Measurements from ENCODE around the gene DNAJB6.
A peak's percentile ranks its signal among the peaks of the same experiment; 100 is the strongest.

The DNAJB6 gene

DNA sequence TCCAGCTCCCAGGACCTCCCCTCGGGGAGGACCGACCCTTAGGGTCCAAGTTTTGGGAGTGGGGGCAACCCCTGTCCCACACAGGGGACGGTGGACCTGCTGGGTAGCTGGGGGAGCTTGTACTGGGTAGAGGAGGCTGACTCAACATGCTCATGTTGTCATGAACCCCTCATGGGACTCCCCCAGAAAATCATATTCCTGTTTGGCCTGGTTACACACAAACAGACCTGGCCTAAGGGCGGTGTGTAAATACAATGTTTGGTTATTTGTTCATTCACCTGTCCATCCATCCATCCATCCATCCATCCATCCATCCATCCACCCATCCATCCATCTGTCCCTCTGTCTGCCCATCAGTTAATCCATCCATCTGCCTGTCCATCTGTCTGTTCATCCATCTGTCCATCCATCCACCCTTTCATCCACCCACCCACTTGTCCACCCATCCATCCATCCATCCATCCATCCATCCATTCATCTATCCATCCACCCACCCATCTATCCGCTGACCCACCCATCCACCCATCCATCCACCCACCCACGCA lies 92.9 kb downstream of the DNAJB6 start:
- no peak for DNase-seq

DNA sequence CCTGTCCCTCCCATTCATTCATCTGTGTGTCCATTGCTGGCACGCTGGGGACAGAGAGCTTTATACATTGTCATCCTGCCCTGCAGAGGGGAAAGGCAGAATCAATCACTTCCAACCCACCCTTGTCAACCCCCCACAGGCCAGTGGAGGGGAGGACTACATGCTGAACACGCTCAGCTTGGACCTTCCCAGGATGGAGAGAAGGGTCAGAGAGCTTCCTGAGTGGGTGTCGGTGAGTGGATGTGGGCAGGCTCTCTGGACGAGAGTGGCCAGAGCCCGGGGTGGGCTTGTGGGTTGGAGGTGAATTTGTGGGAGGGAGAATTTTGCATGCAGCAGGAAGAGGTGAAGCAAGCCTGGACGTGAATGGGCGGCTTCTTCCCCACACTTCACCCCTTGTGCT lies 93.9 kb downstream of the DNAJB6 start:
- DNase-seq = no peak

DNA sequence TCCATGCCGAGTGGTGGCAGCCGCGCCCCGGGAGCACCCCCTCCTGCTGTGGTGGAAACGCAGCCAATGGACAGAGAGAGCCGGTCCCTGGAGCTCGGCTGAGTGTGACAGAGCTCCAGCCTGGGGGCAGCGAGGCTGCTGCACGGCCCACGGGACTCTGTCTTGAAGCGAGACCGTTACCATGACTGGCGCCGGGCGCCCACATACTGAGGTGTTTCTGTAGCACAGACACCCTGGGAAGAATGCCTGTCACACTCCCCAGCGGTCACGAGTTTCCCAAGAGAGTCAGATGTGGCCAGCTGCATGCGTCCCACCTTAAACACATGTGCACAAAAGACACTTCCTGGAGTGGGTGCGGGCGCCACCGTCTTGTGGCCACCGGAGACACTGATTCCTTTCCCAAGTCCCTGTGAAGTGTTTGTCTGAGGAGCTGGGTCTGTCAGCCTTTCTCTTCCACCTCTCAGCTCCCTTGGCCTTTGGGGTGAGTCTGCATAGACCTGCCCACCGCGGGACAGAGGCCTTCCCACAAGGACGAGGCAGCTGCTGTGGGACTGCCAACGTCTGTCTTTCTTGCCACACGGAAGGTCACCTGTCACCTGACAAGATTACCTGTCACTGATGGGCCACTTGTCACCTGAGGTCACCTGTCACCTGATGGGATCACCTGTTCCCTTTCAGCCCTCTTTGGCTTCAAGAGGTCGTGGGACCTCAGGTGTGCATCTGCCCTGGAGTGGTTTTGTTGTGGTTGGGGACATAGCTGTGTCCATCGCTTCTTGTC lies 94.6 kb downstream of the DNAJB6 start:
- no peak for DNase-seq

DNA sequence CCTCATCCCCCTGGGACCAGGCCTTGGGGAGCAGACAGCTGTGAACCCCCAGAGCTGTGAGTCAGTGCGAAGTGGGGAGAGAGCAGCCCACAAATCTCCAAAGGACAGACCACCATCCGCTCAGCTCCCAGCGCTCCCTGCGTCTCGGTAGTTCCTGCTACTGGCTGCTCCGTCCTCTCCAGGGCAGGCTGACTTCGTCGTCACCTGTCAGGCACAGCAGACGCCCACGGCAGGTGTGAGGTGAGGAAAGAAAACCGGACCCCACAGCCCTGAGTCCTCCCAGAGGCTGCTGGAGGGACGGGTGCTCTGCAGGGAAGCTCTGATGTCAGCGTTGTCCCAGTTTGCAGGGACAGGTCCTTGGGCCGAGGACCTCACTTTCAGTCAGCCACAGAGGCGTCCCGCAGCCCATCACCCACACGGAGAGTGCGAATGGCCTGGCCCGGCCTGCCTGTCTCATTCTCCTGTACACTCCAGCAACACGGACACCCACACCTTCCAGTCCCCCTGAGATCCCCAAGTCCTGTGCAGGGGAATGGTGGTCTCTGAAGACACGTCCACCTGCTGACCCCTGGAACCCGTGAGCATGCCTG lies 95.2 kb downstream of the DNAJB6 start:
- no peak for DNase-seq

DNA sequence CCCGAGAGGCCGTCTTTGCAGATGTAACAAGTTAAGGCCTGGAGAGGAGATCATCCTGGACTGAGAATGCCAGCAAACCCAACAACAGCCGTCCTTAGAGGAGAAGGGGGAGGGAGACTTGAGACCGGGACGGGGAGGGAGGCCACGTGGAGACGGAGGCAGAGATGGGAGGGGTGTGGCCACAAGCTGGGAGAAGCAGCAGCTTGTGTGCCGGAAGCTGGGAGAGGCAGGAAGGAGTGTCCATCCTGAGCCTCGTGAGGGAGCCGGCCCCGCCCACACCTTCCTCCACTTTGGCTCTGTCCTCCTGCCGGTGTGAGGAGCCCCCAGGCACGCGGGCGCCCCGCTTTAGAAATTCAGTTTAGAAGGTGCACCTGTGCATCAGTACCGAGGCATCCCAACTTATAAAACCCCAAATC lies 95.7 kb downstream of the DNAJB6 start:
- peak; percentile 38 for DNase-seq

DNA sequence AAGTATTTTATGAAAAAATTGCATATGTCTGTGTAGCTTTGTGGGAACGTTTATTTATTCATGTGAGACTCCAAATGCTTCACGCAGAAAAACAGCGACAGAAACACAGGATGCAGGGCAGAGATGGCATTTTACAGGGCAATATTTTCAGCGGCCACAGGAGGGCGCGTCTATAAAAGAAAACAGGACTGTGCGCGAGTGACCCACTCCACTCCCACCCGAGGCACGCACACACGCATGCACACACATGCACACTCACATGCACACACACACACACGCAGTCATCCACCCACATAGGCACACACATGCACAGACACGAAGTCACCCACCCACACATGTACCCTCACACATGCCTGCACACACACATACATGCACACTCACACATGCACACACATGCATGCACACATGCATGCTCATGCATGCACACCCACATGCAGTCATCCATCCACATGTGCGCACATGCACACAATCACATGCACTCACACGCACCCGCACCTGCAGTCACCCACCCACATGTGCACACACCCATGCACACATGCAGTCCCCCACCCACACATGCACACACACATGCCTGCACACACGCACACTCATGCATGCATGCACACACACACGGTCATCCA lies 96.3 kb downstream of the DNAJB6 start:
- peak; percentile 24 for DNase-seq

DNA sequence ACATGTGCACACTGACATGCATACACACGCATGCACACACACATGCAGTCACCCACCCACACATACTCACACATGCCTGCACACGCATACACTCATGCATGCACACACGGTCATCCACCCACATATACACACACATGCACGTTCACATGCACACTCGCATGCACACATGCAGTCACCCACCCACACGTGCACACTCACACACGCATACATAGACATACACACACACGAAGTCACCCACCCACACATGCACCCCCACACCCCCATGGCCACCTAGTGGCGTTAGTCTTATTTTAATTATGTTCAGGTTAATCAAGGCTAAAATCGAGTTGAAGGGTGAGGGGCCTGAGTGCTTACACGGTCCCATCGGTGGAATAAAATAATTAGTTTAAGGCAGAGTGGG lies 96.8 kb downstream of the DNAJB6 start:
- no peak for DNase-seq

DNA sequence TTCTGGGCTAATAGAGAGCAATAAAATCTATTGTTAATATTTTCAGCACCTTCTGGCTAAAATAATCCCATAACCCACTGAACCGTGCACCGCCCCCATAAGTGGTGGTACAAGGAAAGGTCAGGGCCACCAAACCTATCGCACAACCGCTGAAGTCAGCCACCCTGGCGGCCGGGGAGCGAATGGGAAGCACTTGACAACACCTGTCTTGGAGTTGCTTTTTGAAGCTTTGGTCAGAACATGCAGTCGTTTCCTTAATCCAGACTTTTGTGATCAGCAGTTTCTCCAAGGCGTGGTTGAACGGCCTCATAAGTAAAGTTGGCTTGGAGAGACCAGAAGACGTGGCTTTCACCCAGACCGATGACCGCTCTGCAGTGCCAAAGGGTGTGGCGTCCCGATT lies 97.4 kb downstream of the DNAJB6 start:
- DNase-seq = no peak

DNA sequence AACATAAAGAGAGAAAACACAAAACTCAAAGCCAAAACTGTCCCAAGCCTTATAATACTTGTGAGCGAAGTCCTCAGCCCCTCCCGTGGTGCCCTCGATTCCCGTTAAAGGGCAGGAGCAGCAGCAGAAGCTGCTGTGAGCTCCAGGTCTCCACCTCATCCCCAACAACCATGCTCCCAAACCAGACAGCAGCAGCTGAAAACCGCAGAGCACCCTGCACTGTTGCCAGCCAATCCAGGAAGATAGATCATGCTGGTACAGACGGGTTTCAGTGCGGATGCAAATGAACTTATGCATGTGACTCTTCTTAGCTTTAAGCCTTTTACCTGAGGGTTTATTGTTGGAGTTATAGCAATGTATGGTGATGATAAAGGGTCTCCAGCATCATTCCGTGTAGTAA lies 97.9 kb downstream of the DNAJB6 start:
- no peak for DNase-seq

DNA sequence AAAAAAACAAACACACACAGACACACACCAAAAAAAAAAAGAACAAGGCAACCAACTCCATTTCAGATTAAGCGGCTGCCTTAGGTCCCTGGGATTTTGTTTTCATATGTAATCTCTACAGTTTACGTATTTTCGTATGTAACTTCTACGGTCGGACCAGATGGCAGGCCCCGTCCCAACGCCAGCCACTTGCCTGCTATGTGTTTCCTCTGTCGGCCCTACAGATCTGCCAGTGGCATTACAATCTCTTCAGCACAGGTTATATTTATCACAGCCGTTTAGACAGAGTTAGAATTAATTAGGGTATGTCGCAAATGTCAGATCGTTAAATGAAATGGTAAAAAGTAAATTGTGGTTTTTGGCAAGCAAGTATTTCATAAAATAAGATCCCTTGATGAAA lies 99.3 kb downstream of the DNAJB6 start:
- DNase-seq = no peak

DNA sequence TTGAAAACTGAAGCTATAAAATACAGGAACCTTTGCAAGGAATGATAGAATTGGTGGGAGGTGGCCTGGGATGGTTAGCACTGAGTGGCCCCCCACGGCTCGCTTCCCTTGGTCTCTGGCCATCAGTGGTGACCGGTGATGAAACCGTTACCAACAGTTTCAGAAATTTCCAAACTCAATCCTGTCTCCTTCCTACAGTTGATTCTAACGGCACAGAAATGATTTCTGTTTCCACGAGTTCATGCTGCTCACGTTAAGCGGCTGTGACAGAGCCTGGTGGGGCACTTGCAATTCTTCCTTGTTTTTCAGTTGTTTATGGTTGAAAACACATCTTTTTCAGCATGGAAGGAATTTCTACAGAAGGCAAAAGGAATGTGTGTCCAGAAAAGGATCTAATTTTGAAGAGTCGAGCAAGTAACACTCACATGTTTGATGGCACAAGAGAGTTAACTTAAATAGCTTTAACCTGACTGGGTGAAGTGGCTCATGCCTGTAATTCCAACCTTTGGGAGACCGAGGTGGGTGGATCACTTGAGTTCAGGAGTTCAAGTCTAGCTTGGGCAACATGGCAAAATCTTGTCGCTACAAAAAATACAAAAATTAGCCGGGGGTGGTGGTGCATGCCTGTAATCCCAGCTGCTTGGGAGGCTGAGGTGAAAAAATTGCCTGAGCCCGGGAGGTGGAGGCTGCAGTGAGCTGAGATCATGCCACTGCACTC lies 100.1 kb downstream of the DNAJB6 start:
- DNase-seq = no peak

DNA sequence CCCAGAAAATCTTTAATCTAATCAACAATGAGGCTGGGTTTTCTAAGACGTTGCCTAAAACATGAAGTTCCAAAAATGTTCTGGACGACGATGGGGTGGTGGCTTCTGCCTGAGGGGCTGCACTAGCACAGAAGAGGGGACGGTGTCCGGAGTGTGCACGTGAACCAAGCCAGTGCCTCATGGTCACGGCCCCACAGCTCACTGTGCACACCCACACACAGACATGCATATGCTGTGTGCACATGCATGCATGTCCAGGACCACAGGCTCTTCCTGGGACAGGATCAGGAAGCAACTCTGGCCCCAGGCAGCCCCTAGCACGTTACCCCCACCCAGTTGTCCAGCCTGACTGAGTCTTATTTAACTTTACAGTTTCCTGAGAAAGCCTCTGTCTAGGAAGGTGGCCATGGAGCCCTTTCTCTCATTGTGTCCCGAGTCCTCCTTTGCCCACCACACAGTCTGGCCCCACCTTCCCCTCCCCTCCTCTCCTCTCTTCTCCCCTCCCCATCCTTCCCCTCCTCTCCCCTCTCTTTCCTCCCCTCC lies 100.8 kb downstream of the DNAJB6 start:
- no peak for DNase-seq

DNA sequence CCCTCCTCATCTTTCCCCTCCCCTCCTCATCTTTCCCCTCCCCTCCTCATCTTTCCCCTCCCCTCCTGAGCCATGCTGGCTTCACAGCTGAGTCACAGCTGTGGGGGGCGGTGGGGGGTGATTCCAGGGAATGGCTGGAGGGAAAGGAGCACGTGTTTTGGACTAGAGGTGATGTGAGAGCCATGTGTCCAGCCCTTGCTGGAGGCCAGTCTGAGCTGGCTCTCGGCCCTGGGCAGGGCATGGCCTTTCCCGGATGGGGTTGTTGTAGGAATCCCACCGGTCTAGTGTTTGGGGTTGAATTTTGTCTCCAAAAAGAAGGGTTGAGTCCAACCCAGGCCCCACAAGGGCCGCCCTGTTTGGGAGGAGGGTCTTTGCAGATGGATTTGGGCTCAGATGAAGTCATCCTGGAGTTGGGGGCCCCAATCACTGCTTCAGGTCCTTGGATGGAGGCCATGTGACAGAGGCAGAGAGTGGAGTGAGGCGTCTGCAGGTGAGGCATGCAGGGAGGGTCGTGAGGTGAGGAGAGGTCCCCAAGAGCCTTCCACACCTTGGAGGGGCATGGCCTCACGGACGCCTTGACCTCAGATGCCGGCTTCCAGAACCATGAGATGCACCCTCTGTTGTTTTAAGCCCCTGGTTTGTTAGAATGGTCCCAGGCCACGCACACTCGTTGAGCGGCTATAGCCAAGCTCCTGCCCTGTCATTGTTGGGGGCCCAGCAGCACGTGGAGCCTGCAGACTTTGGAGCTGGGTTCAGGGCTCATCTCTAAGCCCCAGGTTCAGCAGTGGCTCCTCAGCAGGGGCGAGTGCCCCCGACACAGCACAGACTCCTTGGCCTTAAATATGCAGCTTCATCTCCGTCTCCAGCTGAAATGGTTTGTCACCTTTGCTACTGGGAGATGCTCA lies 101.6 kb downstream of the DNAJB6 start:
- DNase-seq = no peak

DNA sequence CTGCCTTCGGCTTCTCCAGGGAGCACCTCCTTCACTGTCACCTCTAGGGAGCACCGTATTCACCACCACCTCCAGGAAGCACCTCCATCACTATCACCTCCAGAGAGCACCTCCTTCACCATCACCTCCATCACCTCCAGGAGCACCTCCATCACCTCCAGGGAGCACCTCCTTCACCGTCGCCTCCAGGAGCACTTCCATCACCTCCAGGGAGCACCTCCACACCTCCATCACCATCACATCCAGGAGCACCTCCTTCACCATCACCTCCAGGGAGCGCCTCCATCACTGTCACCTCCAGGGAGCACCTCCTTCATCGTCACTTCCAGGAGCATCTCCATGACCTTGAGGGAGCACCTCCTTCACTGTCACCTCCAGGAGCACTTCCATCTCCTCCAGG lies 102.3 kb downstream of the DNAJB6 start:
- DNase-seq = no peak

DNA sequence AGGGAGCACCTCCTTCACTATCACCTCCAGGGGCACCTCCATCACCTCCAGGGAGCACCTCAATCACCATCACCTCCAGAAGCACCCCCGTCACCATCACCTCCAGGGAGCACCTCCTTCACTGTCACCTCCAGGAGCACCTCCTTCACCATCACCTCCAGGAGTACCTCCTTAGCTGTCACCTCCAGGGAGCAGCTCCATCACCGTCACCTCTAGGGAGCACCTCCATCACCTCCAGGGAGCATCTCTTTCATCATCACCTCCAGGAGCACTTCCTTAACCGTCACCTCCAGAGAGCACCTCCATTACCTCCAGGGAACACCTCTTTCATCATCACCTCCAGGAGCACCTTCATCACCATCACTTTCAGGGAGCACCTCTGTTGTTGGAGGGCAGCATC lies 103.0 kb downstream of the DNAJB6 start:
- DNase-seq = no peak

DNA sequence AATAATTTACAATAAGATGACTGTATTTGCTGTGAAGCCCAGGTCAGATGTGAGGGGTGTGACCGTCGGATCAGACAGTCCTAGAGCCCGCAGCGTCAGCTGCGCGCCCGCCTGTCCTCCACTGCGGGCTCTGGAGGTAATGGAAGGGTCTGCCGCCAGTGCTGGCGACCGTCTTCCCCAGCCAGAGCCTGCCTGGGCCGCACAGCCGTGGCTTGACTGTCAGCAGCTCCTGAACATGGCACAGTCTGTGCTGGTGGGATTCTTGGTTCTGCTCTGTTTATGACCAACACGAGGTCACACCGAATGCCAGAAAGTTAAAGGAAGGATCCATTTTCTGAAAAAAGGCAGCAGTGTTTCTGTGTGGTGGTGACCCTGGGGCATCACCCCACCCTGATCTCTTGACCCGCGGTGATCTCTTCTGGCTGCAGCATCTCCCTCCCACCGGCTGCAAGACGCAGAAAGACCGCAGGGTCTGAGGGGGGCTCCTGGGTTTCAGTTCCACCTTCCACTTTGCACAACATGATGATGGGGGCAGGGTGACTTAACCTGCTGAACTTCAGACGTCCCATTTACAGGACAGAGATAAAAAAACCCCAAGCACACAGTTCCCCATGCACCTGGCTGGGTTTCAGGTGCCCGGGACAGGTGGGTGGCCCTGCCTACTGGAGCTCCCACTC lies 103.7 kb downstream of the DNAJB6 start:
- no peak for DNase-seq

DNA sequence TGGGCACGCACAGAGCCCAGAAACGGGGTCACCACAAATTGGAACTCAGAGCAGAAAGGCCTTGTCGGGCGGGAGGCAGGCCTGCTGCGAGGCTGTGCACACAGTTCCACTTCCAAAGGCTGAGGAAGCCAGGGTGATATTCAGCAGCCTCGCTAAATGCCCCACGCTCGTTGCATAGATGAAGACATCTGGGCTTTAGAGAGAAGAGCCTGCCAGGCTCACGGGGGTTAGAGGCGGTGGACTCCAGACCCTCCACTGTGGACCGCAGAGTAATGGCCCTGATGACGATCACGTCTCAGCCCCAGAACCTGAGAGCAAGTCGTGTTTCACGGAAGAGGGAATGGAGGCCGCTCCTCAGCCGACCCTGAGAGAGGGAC lies 104.2 kb downstream of the DNAJB6 start:
- no peak for DNase-seq

DNA sequence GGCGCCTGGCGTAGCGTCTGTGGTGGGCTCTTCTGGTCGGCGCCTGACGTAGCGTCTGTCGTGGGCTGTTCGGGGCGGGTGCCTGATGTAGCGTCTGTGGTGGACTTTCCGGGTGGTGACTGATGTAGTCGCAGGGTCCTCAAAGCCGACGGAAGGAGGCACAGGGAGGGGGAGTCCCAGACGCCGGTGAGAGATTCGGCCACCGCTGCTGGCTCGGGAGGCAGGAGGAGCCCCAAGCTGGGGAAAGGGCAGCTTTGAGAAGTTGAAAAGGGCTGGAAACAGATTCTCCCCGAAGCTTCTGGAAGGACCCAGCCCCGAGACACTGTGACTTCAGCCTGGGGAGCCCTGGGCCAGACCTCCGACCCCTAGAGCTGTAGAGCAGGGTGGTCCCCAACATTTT lies 105.7 kb downstream of the DNAJB6 start:
- no peak for DNase-seq

DNA sequence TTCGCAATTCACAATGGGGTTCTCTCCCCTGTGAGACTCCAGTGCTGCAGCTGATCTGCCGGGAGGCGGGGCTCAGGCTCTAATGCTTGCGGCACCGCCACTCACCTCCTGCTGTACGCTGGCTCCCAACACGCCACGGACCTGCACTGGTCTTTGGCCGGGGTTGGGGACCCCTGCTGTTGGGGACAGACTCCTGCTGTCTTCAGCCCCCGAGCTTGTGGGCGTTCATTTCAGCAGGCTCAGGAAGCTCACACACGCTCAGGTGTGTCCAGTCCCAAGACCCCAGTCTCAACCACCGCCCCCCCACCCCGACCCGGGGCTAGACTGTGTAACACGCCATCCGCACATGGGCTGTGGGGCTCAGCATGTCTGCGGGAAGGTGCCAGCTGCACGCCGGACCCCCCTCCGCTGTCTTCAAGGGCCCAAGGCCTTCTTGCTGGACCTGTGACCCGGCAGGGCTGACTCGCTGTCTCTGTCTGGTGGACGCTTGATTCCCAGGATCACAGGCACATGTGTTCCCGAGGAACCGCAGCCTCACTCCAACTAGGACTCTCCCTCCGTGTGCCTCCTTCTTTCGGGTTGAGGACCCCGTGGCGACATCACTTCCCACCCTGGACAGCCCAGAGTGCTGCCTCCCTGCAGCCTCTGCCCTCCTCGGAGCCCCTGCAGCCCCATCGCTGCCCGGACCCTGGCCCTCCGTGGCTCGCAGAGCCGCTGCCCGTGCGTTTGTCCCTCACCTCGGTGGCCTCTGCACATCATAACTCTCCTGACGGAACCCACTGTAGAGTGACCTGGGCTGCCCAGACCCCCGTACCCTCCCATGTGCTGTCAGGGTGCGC lies 106.4 kb downstream of the DNAJB6 start:
- DNase-seq = no peak

DNA sequence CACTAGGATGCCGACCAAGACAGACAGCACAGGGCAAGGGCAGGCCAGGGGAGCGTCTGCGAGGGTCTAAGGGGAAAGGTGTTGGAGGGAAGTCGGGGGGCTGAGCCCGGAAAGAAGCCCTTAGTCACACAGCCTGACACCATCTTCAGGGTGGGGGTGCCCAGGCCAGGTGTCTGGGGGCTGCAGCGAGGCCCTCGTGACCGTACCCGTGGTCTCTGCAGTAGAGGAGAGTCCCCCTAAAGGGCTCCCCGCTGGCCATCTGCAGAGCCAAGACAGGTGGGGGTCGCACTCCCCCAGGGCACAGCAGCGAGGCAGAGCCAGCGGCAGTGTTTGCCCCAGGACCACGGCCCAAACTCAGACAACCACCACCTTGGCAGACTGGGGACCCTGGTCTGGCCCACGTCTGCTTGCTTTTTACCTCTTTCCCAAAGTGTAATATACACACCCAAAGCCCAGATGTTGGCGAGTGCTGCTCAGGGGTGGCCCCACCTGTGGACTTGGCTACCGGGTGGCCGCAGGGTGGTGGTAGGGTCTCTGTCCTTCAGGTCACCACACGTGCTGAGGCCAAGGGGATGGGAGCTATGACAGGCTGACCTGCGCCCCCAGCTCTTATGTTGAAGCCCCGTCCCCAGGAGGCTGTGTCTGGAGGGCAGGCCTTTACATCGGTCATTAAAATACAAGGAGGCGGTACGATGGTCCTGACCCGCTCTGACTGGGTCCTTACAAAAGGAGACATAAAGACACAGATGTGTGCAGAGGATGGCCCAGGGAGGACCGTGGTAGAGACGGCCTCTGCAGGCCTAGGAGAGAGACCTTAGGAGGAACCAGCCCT lies 107.4 kb downstream of the DNAJB6 start:
- no peak for DNase-seq
